Measurements from ENCODE around the gene CCDC57. TPM values are rescaled to one million over a fixed set of nuclear protein-coding genes. Genes with fewer than 3 reads are reported as not detected.

Gene CCDC57
- total and polyA plus RNA-seq, 9 of the 15 experiments (the other 6 are each of a cell fraction or from before 2014, with no cell fraction given): 0.83 to 36.2 (median 13.6) TPM

- TF ChIP-seq ZNF407 (IDR thresholded peaks at IDR 0.05; ENCODE audit: low read depth) (no peak), ZNF830 (CRISPR knock-in tag; IDR thresholded peaks at IDR 0.05) (no peak), IRF2 (CRISPR knock-in tag; IDR thresholded peaks at IDR 0.05) (no peak), EP400 (IDR thresholded peaks at IDR 0.05) (no peak), STAG1 (CRISPR knock-in tag; IDR thresholded peaks at IDR 0.05; ENCODE audit: borderline replicate concordance) (peak; percentile 84; the same call in 1 of the 2 replicates), BRCA1 (IDR thresholded peaks at IDR 0.05) (no peak), BRCA1 (CRISPR knock-in tag; IDR thresholded peaks at IDR 0.05) (no peak), SRSF7 (optimal IDR thresholded peaks at IDR 0.05; ENCODE audit: low read depth, low read length) (no peak), SMAD2 (IDR thresholded peaks at IDR 0.05; ENCODE audit: low read depth, low read length) (no peak), NFIX (CRISPR knock-in tag; IDR thresholded peaks at IDR 0.05; ENCODE audit: low read depth) (no peak), CREB3 (tag; conservative IDR thresholded peaks at IDR 0.05; ENCODE audit: low read depth) (no peak), ZNF232 (CRISPR knock-in tag; IDR thresholded peaks at IDR 0.05) (no peak), JUN (IDR thresholded peaks at IDR 0.05; ENCODE audit: borderline replicate concordance, low read depth, low read length) (no peak), JUN (CRISPR knock-in tag; IDR thresholded peaks at IDR 0.05; ENCODE audit: borderline replicate concordance) (no peak), ZFP36 (IDR thresholded peaks at IDR 0.05; ENCODE audit: low read depth, low read length, partially characterized antibody) (no peak), ZBTB1 (CRISPR knock-in tag; IDR thresholded peaks at IDR 0.05; ENCODE audit: borderline replicate concordance, low read depth) (no peak), HOXB6 (CRISPR knock-in tag; IDR thresholded peaks at IDR 0.05; ENCODE audit: borderline replicate concordance) (no peak), MAX (CRISPR knock-in tag; IDR thresholded peaks at IDR 0.05) (no peak; the same call in none of the 2 replicates), RUNX1 (IDR thresholded peaks at IDR 0.05; ENCODE audit: low read depth) (no peak), NCOA4 (IDR thresholded peaks at IDR 0.05; ENCODE audit: partially characterized antibody) (no peak), CREBBP (IDR thresholded peaks at IDR 0.05; ENCODE audit: low read depth, low read length) (no peak)
Measured at GRCh38 chr17:82153745-82154375, 58.8 kb downstream of the CCDC57 start (continued).
